HG02973 (cell line): Measurements from ENCODE around the gene PCDHGC5.

Experiments
- ATAC-seq: cut with Tn5 transposase; IDR thresholded peaks from one replicate; pipeline ENCODE4 v1.9.1; 2021; ENCODE audit warnings: moderate library complexity; ENCODE audit not compliant: unreplicated experiment

PCDHGC5 gene

GRCh38 chr5:141511771-141512325 is 23.0 kb downstream of the PCDHGC5 start:
- no peak for ATAC-seq

- ATAC-seq = no peak
Observed at GRCh38 chr5:141512390-141512910, 23.6 kb downstream of the PCDHGC5 start.

GRCh38 chr5:141512911-141513626 is 24.2 kb downstream of the PCDHGC5 start:
- ATAC-seq = no peak

- ATAC-seq = peak; percentile 28
Observed at GRCh38 chr5:141513627-141514329, 24.9 kb downstream of the PCDHGC5 start.

GRCh38 chr5:141514330-141515133 is 25.7 kb downstream of the PCDHGC5 start:
- ATAC-seq = peak; percentile 28

- no peak for ATAC-seq
Observed at GRCh38 chr5:141515141-141515540, 26.3 kb downstream of the PCDHGC5 start.

- ATAC-seq = no peak
Observed at GRCh38 chr5:141515946-141516671, 27.2 kb downstream of the PCDHGC5 start.

- ATAC-seq = no peak
Observed at GRCh38 chr5:141516672-141517025, 27.8 kb downstream of the PCDHGC5 start.

GRCh38 chr5:141517312-141517711 is 28.4 kb downstream of the PCDHGC5 start:
- no peak for ATAC-seq

GRCh38 chr5:141517880-141518617 is 29.2 kb downstream of the PCDHGC5 start:
- no peak for ATAC-seq

- no peak for ATAC-seq
Observed at GRCh38 chr5:141518618-141519015, 29.7 kb downstream of the PCDHGC5 start.

GRCh38 chr5:141519605-141520565 is 31.0 kb downstream of the PCDHGC5 start:
- ATAC-seq = no peak

GRCh38 chr5:141521244-141521781 is 32.4 kb downstream of the PCDHGC5 start:
- ATAC-seq = no peak

GRCh38 chr5:141522301-141522700 is 33.4 kb downstream of the PCDHGC5 start:
- ATAC-seq = no peak

- no peak for ATAC-seq
Observed at GRCh38 chr5:141523991-141524390, 35.1 kb downstream of the PCDHGC5 start.

- ATAC-seq = peak; percentile 61
Observed at GRCh38 chr5:141524604-141525597, 36.0 kb downstream of the PCDHGC5 start.

GRCh38 chr5:141525653-141526052 is 36.8 kb downstream of the PCDHGC5 start:
- ATAC-seq = no peak
